Kidney capillary endothelial cell (primary cell): Measurements from ENCODE around the gene MYO15B.

Source experiments
- DNase-seq: peaks from one replicate; pipeline ENCODE4 v3.0.0-alpha.2; 2018; ENCODE audit warnings: low spot score

Gene MYO15B

DNA sequence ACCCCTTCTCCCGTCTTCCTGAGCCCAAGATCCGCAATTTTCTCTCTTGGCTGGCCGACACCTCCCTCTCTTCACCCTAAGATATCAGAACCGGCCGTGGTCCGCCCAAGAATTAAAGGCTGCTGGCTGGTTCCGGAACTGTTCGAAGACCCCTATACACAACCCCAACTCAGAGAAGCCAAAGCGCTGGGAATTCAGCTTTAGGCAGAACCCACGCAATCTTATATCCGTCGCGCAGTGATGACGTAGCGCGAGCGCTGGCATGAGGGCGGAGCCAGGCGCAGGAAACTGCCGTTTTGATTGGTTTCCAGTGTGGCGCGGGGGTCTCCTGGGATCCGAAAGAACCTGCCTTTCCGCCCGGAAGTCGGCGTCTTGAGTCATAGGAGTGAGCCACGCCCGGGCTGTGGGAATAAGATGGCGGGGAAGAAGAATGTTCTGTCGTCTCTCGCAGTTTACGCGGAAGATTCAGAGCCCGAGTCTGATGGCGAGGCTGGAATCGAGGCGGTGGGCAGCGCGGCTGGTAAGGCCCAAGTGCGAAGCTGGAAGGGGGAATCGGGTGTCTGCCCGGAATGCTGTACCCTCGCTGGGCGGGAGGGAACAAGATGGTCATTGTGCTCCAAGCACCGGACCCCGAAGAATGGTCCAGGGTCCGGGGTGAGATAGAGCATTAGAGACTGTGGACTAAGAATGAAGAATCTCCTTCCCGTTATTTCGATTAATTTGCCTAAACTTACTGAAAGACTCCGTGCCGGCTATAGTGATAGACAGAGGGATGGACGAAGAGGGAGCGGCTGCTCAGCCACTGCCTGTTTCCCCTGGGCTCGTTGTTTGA is 79.6 kb downstream of the MYO15B start, which contains the start of the genes RECQL5 and SAP30BP:
Gene RECQL5, minus strand, starts transcription at position 196 of the 832 bp plus-strand sequence. CDS start 597 bp downstream, outside the sequence.
Gene SAP30BP, plus strand, starts transcription at position 380 of the 832 bp plus-strand sequence. Its CDS starts 35 bp downstream, at position 415.
- DNase-seq, result peak; percentile 97

GRCh38 chr17:75667825-75668224 is 80.2 kb downstream of the MYO15B start:
- no peak for DNase-seq

- DNase-seq, result no peak
Measured at GRCh38 chr17:75668489-75668888, 80.9 kb downstream of the MYO15B start.

DNA sequence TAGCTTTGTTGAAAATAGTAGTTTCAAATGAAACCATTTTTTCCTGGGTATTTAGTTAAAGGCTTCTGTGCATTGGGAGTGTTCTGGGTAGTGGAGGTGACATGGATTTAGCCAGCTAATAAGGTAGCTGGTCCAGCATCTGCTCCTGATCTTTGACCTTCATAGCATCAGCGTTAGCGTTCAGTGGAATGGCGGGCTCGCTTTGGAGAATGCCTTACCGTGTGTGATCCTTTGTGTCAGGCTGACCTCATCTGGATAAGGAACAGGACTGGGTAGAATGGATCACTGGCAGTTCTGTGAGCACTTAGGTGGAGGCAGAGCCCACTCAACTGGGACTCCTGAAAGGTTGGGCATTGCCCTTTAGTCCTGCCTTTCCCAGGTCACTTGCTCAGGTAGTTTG is 83.3 kb downstream of the MYO15B start:
- DNase-seq, result no peak

DNA sequence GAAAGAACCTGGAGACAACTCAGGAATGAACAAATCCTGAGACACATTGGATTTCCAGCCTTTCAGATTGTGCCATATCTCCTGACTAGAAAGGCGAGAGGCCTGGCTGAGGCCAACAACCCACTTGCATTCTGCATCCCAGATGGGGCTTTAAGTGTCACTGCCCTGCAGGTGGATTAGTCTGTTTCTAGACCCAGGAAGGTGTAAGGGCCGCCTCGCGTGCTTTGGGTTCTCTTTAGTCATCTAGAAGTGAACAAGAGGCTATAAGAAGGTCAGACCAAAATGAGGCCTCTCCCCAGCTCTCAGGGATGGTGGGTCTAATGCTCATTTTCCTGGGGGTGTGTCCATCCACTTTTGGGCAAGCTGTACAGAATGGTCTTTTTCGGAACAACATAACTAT is 84.4 kb downstream of the MYO15B start:
- no peak for DNase-seq

GRCh38 chr17:75673487-75673886 is 85.9 kb downstream of the MYO15B start:
- no peak for DNase-seq
